H1 (cell line): ENCODE measurements around the gene CCDC59. TPM values are rescaled to one million over a fixed set of nuclear protein-coding genes. Genes with fewer than 3 reads are reported as not detected.

Experiments
- CHD7 ChIP-seq: fragments of 300-600 bp; sonication (generic); IDR thresholded peaks from 2 replicates; pipeline ENCODE4 v1.7.1; 2012; ENCODE audit warnings: low read length, moderate library complexity, mild to moderate bottlenecking, inconsistent platforms; ENCODE audit not compliant: insufficient replicate concordance
- EP300 ChIP-seq, 2 experiments: IDR thresholded peaks; 1 replicate in 1 of 2; 2 replicates in 1 of 2; pipeline ENCODE4 v1.6.1; 2011 to 2012; ENCODE audit warnings: low read depth in 2 of 2, low read length in 2 of 2, mild to moderate bottlenecking in 2 of 2, borderline replicate concordance in 1 of 2, inconsistent platforms in 1 of 2, moderate library complexity in 1 of 2
- GTF2F1 ChIP-seq: IDR thresholded peaks from 2 replicates; pipeline ENCODE4 v1.6.1; 2012; ENCODE audit warnings: low read depth, low read length, improper control_type of control experiment, borderline replicate concordance
- RAD21 ChIP-seq, 2 experiments: IDR thresholded peaks in 1 of 2; conservative IDR thresholded peaks in 1 of 2; 2 replicates each; pipeline ENCODE4 v1.6.1; 2011; ENCODE audit warnings: low read depth in 2 of 2, low read length in 2 of 2, improper control_type of control experiment in 1 of 2, inconsistent platforms in 1 of 2, mild to moderate bottlenecking in 1 of 2, moderate library complexity in 1 of 2
- SP1 ChIP-seq: IDR thresholded peaks from 2 replicates; pipeline ENCODE4 v1.6.1; 2011; ENCODE audit warnings: low read depth, low read length
- SP2 ChIP-seq: IDR thresholded peaks from 2 replicates; pipeline ENCODE4 v1.6.1; 2012; ENCODE audit warnings: mild to moderate bottlenecking, low read length, inconsistent platforms
- SP4 ChIP-seq: IDR thresholded peaks from 2 replicates; pipeline ENCODE4 v1.6.1; 2012; ENCODE audit warnings: low read length, inconsistent platforms
- SRF ChIP-seq: IDR thresholded peaks from 2 replicates; pipeline ENCODE4 v1.6.1; 2011; ENCODE audit warnings: mild to moderate bottlenecking, low read depth, low read length, moderate library complexity
- SUZ12 ChIP-seq: fragments of 200-600 bp; sonication (generic); IDR thresholded peaks from 2 replicates; pipeline ENCODE4 v1.6.1; 2012; ENCODE audit warnings: mild to moderate bottlenecking, inconsistent platforms, low read length, moderate library complexity, mixed read lengths
- polyA plus RNA-seq, 7 experiments: library from polyadenylated mRNA; depleted of rRNA in 3 of 7; stranded (reverse) in 5 of 7; unstranded in 2 of 7; fragments of >200 nt in 5 of 7; fragments of 200-250 nt in 2 of 7; gene quantifications; 1 replicate in 5 of 7; 2 replicates in 1 of 7; 4 replicates in 1 of 7; pipeline versions ENCODE4 v1.2.1 to v1.2.3, GENCODE V29; 2011 to 2013; ENCODE audit warnings: missing spikeins in 2 of 7, mixed read lengths in 2 of 7
- total RNA-seq: library from RNA; stranded (reverse); fragmentation: NEBNext Ultra II Directional; extraction: Animal tissue kit (Norgen Biotek cat#: 25700); gene quantifications from 2 replicates; pipeline ENCODE4 v1.2.1, GENCODE V29; 2021

CCDC59 gene
- total and polyA plus RNA-seq, 2 of the 8 experiments (the other 6 are each of a cell fraction or from before 2014, with no cell fraction given) = 11.6 to 54.0 TPM

GRCh38 chr12:82358200-82359114 is at the start of gene CCDC59, which contains the start of gene METTL25 (continued):
- TF ChIP-seq CHD7 = no peak
- peak in 1 of 2 experiments; percentile 85; a peak in 1 of 3 replicates for TF ChIP-seq EP300 (IDR thresholded peaks at IDR 0.05; ENCODE audit: borderline replicate concordance in 1 of 2, low read depth in 2 of 2, low read length in 2 of 2)
- peak; percentile 44 to 47 for TF ChIP-seq RAD21 (IDR thresholded peaks at IDR 0.05 in 1 of 2, conservative IDR thresholded peaks at IDR 0.05 in 1 of 2; ENCODE audit: low read depth in 2 of 2, low read length in 2 of 2)
- TF ChIP-seq SUZ12 = no peak
- TF ChIP-seq SP1 = peak; percentile 85
- TF ChIP-seq SP4 = peak; percentile 74; the same call in 1 of the 2 replicates
- peak; percentile 59; the same call in 1 of the 2 replicates for TF ChIP-seq GTF2F1
- TF ChIP-seq SRF = peak; percentile 99
- peak; percentile 5; the same call in 1 of the 2 replicates for TF ChIP-seq SP2
